ENCODE results near the gene PCDHGC4.

The PCDHGC4 gene

DNA sequence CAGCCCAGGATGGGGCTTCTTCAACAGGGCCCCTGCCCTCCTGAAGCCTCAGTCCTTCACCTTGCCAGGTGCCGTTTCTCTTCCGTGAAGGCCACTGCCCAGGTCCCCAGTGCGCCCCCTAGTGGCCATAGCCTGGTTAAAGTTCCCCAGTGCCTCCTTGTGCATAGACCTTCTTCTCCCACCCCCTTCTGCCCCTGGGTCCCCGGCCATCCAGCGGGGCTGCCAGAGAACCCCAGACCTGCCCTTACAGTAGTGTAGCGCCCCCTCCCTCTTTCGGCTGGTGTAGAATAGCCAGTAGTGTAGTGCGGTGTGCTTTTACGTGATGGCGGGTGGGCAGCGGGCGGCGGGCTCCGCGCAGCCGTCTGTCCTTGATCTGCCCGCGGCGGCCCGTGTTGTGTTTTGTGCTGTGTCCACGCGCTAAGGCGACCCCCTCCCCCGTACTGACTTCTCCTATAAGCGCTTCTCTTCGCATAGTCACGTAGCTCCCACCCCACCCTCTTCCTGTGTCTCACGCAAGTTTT is 27.6 kb downstream of the PCDHGC4 start:
- DNase-seq (ENCODE audit: low read depth) = peak; percentile 78

- no peak for DNase-seq (ENCODE audit: low read depth)
Observed at GRCh38 chr5:141512911-141513626, 28.2 kb downstream of the PCDHGC4 start.

GRCh38 chr5:141513627-141514329 is 28.9 kb downstream of the PCDHGC4 start:
- peak; percentile 24 for DNase-seq (ENCODE audit: low read depth)

- no peak for DNase-seq (ENCODE audit: low read depth)
Observed at GRCh38 chr5:141514330-141515133, 29.7 kb downstream of the PCDHGC4 start.

GRCh38 chr5:141515141-141515540 is 30.3 kb downstream of the PCDHGC4 start:
- no peak for DNase-seq (ENCODE audit: low read depth)

GRCh38 chr5:141515946-141516671 is 31.3 kb downstream of the PCDHGC4 start:
- no peak for DNase-seq (ENCODE audit: low read depth)

DNA sequence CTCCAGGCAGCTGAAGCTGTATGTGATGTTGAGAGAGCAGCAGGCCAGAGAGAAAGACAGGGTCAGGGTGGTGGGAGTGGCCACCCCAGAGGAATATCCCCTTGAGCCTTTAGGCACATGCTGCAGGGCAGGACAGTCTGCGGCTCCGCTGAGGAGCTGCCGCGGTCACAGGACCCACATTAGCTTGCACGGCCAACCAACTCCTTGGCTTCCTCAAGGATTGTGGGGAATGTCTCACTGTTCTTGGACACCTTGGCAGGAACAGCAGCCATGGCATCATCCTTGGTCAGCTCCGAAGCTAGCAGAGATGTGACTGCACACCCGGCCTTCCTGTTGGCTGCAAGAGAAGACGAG is 31.8 kb downstream of the PCDHGC4 start:
- DNase-seq (ENCODE audit: low read depth) = no peak

DNA sequence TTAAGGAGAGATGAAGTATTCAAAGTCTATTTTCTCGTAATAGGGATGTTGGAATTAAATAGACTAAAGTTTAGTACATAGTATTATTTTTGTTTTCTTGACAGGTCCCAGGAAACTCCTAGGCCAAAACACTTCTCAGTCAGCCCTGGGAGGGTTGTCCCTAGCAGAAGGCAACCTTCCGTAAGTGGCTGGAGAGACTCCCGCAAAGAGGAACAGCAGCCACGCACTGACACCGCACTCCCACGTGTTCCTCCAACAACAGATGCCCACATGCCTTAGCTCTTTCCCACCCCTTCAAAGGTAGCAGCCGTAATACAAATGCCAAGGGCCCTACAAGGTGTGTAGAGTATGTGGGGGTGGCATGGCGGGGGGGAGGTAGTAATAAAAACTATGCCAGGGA is 32.5 kb downstream of the PCDHGC4 start:
- no peak for DNase-seq (ENCODE audit: low read depth)

DNA sequence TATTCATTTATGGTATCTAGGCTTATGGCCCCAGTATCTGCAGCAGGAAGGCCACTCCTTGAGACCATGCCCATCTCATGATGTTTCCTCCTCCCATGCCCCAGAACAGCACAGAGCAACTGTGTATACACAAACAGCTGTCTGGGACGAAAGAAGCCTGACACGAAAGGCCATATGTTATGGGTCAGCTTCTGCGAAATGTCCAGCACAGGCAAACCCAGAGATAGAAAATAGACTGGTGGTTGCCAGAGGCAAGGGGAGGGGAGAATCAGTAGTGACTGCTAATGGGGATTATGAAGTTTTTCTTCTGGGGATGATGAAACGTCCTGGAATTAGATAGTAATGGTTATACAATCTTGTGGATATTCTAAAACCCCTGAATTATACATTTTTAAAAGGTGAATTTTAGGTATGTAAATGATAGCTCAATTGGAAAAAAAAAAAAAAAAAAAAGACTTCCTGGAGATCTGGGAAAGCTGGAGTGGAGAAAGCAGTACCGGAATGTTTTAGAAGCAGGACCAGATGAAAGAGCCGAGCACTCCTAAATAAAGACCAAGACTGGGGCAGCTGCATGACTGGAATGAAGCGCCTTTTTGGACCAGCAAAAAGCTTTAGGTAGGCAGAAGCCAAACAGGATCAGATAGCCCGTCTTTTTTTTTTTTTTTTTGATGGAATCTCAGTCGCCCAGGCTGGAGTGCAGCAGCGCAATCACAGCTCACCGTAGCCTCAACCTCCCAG is 33.2 kb downstream of the PCDHGC4 start:
- DNase-seq (ENCODE audit: low read depth) = no peak

- DNase-seq (ENCODE audit: low read depth) = no peak
Observed at GRCh38 chr5:141518618-141519015, 33.8 kb downstream of the PCDHGC4 start.

- DNase-seq (ENCODE audit: low read depth) = no peak
Observed at GRCh38 chr5:141519605-141520565, 35.1 kb downstream of the PCDHGC4 start.

GRCh38 chr5:141521244-141521781 is 36.5 kb downstream of the PCDHGC4 start:
- DNase-seq (ENCODE audit: low read depth) = no peak

DNA sequence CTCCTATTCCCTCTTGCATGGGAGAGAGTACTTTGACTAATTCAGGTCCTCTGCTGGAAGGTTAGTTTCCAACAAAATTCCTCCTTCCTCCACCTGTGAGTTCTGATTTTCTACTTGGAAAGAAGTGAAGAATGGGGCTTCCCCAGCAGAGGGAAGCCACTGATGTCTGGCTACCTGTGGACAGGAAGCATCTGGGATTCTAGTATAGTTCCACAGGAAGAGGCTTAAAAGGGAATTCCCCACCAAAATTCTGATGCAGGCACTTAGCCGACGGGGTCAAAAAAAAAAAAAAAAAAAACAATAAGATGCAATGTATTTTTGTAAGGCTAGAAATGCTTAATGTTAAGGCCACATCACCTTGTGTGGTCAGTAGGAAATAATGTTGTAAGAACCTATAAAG is 37.5 kb downstream of the PCDHGC4 start:
- DNase-seq (ENCODE audit: low read depth) = no peak

- DNase-seq (ENCODE audit: low read depth) = no peak
Observed at GRCh38 chr5:141523991-141524390, 39.2 kb downstream of the PCDHGC4 start.

DNA sequence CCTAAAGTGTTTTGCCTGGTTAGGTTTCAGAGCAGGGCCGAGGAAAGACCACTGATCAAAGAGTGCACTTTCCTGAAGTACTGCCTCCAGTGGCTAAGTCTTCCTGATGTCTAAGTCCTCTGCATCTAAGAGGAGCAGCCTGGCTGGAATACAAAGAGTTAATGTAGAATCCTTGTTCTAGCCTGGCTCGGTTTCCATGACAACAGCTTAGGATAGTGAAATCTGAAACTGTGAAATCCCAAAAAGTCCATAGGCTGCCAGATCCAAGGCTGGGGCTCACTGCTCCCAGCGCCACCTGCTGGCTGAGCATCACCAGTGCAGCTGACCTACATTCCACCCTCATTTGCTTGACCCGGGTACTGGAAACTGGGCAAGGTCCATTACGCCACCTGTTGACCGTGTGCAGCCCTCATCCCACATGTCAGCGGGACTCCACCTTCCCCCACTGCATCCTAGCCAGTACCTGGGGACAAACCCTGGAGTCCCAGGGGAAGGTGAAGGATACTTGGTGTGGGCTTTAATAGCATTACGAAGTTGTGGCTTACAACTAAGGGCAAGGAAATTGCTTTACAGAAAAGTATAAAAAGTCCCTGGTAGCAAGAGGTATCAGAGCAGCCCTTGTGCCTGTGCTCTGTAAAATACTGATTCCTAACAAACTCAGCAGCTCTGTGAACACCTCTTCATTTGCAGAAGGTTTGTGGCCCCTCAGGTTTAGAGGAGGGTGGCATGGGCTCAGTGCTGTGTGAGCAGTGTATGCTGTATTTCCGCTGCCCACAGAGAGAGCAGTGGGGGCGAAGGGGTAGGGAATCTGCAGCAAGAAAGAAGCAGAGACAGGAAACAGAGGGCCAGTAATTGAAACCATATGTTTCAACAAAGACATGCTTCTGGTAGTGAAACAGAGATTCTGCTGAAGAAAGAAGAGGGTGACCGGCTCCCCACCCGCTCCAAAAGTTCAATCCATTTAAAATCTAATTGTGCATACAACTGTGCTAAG is 40.1 kb downstream of the PCDHGC4 start:
- DNase-seq (ENCODE audit: low read depth) = peak; percentile 13

GRCh38 chr5:141525653-141526052 is 40.8 kb downstream of the PCDHGC4 start:
- no peak for DNase-seq (ENCODE audit: low read depth)

DNA sequence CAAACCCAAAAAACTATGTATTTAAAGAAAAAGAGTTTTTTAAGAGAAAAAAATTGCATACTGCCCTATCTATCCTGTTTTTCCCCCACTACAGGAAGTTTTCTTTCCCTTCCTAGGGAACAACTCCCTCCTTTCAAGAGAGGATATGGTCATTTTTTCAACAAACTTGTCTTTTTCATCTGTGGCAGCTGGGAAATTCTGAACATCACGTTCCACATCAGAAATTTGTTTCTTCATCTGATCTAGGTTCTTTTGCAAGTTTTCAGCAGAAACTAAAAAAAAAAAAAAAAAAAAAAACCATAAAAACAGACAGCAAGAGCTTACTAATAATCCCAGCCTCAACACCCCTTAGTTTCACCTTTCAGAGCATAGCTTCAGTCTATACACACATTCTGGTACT is 42.6 kb downstream of the PCDHGC4 start:
- no peak for DNase-seq (ENCODE audit: low read depth)

- no peak for DNase-seq (ENCODE audit: low read depth)
Observed at GRCh38 chr5:141528291-141528984, 43.6 kb downstream of the PCDHGC4 start.

Data from stimulated activated CD8-positive, alpha-beta memory T cell treated with anti-CD3 and anti-CD28 coated beads, Interleukin-15, amount 100 ng/mL, for 1 hour (primary cell).